ENCODE measurements around the gene RASAL3.
"Not testable (repeated sequence)": the region's sequence is repeated elsewhere in the genome, so short reads cannot be mapped to it uniquely, and the experiment has no call there.

Gene RASAL3

DNA sequence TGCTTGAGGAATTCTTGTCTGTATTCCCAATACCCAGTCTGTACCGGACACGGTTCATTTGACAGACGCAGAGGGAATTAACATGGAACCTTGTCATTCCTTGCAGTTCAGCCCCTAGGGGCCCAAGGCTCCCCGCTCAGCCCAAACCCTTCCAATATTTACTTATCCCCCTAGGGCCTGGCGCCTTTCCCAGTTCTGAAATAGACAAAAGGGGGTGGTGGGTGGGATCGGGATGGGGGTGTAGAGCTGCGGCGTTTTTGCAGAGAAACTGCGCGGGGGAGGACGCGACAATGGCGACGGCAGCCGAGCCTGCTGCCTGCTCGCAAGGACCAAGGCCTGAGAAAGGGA lies 46.1 kb downstream of the RASAL3 start (continued):
- TF ChIP-seq, protein P1, sequence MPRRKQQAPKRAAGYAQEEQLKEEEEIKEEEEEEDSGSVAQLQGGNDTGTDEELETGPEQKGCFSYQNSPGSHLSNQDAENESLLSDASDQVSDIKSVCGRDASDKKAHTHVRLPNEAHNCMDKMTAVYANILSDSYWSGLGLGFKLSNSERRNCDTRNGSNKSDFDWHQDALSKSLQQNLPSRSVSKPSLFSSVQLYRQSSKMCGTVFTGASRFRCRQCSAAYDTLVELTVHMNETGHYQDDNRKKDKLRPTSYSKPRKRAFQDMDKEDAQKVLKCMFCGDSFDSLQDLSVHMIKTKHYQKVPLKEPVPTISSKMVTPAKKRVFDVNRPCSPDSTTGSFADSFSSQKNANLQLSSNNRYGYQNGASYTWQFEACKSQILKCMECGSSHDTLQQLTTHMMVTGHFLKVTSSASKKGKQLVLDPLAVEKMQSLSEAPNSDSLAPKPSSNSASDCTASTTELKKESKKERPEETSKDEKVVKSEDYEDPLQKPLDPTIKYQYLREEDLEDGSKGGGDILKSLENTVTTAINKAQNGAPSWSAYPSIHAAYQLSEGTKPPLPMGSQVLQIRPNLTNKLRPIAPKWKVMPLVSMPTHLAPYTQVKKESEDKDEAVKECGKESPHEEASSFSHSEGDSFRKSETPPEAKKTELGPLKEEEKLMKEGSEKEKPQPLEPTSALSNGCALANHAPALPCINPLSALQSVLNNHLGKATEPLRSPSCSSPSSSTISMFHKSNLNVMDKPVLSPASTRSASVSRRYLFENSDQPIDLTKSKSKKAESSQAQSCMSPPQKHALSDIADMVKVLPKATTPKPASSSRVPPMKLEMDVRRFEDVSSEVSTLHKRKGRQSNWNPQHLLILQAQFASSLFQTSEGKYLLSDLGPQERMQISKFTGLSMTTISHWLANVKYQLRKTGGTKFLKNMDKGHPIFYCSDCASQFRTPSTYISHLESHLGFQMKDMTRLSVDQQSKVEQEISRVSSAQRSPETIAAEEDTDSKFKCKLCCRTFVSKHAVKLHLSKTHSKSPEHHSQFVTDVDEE (CRISPR knock-in tag; IDR thresholded peaks at IDR 0.05) = no peak
- TF ChIP-seq ARNTL (CRISPR knock-in tag; IDR thresholded peaks at IDR 0.05; ENCODE audit: borderline replicate concordance, low read depth) = no peak
- TF ChIP-seq ISL1 (CRISPR knock-in tag; IDR thresholded peaks at IDR 0.05) = no peak
- no peak for TF ChIP-seq TOX (CRISPR knock-in tag; IDR thresholded peaks at IDR 0.05; ENCODE audit: borderline replicate concordance)
- TF ChIP-seq ZNF565 (CRISPR knock-in tag; conservative IDR thresholded peaks at IDR 0.05; ENCODE audit: low read depth) = no peak
- TF ChIP-seq, protein P2, sequence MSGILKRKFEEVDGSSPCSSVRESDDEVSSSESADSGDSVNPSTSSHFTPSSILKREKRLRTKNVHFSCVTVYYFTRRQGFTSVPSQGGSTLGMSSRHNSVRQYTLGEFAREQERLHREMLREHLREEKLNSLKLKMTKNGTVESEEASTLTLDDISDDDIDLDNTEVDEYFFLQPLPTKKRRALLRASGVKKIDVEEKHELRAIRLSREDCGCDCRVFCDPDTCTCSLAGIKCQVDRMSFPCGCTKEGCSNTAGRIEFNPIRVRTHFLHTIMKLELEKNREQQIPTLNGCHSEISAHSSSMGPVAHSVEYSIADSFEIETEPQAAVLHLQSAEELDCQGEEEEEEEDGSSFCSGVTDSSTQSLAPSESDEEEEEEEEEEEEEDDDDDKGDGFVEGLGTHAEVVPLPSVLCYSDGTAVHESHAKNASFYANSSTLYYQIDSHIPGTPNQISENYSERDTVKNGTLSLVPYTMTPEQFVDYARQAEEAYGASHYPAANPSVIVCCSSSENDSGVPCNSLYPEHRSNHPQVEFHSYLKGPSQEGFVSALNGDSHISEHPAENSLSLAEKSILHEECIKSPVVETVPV (CRISPR knock-in tag; IDR thresholded peaks at IDR 0.05) = no peak
- no peak for TF ChIP-seq ZNF70 (CRISPR knock-in tag; IDR thresholded peaks at IDR 0.05)
- no peak for TF ChIP-seq ZNF8 (CRISPR knock-in tag; IDR thresholded peaks at IDR 0.05)
- no peak for TF ChIP-seq GLIS3 (CRISPR knock-in tag; IDR thresholded peaks at IDR 0.05)
- no peak for TF ChIP-seq ZC3H10 (CRISPR knock-in tag; IDR thresholded peaks at IDR 0.05)
- TF ChIP-seq SNAI2 (CRISPR knock-in tag; IDR thresholded peaks at IDR 0.05) = no peak

DNA sequence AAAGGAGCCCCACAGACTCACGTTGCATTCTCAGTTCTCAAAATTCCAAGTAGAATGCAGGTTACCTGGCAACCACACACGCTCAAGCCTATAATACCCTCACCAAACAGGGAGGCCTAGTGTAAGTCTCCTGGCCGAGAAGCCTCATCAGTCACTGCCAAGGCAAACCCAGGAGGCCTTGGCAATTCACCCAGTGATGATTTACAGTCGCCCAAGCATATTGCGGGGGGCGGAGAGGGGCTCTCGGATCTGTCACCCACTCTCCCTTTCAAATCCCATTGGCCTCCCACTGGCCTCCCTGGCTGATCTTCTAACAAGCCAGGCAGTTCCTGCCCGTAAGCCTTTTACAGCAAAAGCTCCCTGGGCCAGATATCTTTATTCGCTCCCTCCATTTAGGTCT lies 46.6 kb downstream of the RASAL3 start:
- ATAC-seq = no peak
- TF ChIP-seq ZNF565 (CRISPR knock-in tag; conservative IDR thresholded peaks at IDR 0.05; ENCODE audit: low read depth) (no peak), GLIS3 (CRISPR knock-in tag; IDR thresholded peaks at IDR 0.05) (no peak), PPARA (CRISPR knock-in tag; IDR thresholded peaks at IDR 0.05; ENCODE audit: borderline replicate concordance) (no peak), ARNTL (CRISPR knock-in tag; IDR thresholded peaks at IDR 0.05; ENCODE audit: borderline replicate concordance, low read depth) (no peak), RARB (CRISPR knock-in tag; IDR thresholded peaks at IDR 0.05) (no peak)
- TF ChIP-seq, protein P1 (CRISPR knock-in tag; IDR thresholded peaks at IDR 0.05) = no peak

DNA sequence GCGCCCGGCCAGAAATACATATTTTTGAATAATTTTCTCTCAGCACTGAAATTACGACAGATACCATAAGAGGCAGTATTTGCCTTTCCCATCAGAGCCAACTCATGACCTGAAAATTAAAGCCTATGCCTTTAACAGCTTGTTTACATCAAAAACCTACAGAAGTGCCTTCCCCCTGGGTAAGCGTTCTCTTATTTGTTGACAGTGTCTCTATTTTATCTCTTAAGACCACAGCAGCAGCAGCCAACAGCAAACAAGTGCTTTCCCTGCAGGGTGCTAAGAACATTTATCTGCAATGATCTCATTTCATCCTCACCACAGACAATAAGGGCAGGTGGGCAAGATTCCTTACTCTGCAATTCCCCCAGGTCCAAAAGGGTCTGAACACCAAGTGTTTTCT lies 51.5 kb downstream of the RASAL3 start:
- TF ChIP-seq ZFP3 (CRISPR knock-in tag; IDR thresholded peaks at IDR 0.05) (no peak), PPARA (CRISPR knock-in tag; IDR thresholded peaks at IDR 0.05; ENCODE audit: borderline replicate concordance) (no peak), CSDC2 (CRISPR knock-in tag; IDR thresholded peaks at IDR 0.05) (no peak), ESRRG (CRISPR knock-in tag; IDR thresholded peaks at IDR 0.05) (no peak), ZNF565 (CRISPR knock-in tag; conservative IDR thresholded peaks at IDR 0.05; ENCODE audit: low read depth) (no peak), TOX (CRISPR knock-in tag; IDR thresholded peaks at IDR 0.05; ENCODE audit: borderline replicate concordance) (no peak), OSR1 (CRISPR knock-in tag; IDR thresholded peaks at IDR 0.05) (no peak), GLIS3 (CRISPR knock-in tag; IDR thresholded peaks at IDR 0.05) (no peak), ZFP30 (CRISPR knock-in tag; IDR thresholded peaks at IDR 0.05) (no peak), ISL1 (CRISPR knock-in tag; IDR thresholded peaks at IDR 0.05) (no peak), RARB (CRISPR knock-in tag; IDR thresholded peaks at IDR 0.05) (no peak), ZC3H10 (CRISPR knock-in tag; IDR thresholded peaks at IDR 0.05) (no peak), ZNF70 (CRISPR knock-in tag; IDR thresholded peaks at IDR 0.05) (no peak), BACH2 (CRISPR knock-in tag; IDR thresholded peaks at IDR 0.05; ENCODE audit: borderline replicate concordance) (no peak)
- TF ChIP-seq, protein P3, sequence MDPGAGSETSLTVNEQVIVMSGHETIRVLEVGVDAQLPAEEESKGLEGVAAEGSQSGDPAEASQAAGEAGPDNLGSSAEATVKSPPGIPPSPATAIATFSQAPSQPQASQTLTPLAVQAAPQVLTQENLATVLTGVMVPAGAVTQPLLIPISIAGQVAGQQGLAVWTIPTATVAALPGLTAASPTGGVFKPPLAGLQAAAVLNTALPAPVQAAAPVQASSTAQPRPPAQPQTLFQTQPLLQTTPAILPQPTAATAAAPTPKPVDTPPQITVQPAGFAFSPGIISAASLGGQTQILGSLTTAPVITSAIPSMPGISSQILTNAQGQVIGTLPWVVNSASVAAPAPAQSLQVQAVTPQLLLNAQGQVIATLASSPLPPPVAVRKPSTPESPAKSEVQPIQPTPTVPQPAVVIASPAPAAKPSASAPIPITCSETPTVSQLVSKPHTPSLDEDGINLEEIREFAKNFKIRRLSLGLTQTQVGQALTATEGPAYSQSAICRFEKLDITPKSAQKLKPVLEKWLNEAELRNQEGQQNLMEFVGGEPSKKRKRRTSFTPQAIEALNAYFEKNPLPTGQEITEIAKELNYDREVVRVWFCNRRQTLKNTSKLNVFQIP (CRISPR knock-in tag; IDR thresholded peaks at IDR 0.05; ENCODE audit: borderline replicate concordance, low read depth) = no peak
- TF ChIP-seq, protein P2 (CRISPR knock-in tag; IDR thresholded peaks at IDR 0.05) = no peak
- TF ChIP-seq, protein P4, sequence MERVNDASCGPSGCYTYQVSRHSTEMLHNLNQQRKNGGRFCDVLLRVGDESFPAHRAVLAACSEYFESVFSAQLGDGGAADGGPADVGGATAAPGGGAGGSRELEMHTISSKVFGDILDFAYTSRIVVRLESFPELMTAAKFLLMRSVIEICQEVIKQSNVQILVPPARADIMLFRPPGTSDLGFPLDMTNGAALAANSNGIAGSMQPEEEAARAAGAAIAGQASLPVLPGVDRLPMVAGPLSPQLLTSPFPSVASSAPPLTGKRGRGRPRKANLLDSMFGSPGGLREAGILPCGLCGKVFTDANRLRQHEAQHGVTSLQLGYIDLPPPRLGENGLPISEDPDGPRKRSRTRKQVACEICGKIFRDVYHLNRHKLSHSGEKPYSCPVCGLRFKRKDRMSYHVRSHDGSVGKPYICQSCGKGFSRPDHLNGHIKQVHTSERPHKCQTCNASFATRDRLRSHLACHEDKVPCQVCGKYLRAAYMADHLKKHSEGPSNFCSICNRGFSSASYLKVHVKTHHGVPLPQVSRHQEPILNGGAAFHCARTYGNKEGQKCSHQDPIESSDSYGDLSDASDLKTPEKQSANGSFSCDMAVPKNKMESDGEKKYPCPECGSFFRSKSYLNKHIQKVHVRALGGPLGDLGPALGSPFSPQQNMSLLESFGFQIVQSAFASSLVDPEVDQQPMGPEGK (CRISPR knock-in tag; IDR thresholded peaks at IDR 0.05; ENCODE audit: borderline replicate concordance) = no peak
- TF ChIP-seq, protein P5, sequence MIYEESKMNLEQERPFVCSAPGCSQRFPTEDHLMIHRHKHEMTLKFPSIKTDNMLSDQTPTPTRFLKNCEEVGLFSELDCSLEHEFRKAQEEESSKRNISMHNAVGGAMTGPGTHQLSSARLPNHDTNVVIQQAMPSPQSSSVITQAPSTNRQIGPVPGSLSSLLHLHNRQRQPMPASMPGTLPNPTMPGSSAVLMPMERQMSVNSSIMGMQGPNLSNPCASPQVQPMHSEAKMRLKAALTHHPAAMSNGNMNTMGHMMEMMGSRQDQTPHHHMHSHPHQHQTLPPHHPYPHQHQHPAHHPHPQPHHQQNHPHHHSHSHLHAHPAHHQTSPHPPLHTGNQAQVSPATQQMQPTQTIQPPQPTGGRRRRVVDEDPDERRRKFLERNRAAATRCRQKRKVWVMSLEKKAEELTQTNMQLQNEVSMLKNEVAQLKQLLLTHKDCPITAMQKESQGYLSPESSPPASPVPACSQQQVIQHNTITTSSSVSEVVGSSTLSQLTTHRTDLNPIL (CRISPR knock-in tag; IDR thresholded peaks at IDR 0.05; ENCODE audit: low read depth) = no peak
- no peak for ATAC-seq

DNA sequence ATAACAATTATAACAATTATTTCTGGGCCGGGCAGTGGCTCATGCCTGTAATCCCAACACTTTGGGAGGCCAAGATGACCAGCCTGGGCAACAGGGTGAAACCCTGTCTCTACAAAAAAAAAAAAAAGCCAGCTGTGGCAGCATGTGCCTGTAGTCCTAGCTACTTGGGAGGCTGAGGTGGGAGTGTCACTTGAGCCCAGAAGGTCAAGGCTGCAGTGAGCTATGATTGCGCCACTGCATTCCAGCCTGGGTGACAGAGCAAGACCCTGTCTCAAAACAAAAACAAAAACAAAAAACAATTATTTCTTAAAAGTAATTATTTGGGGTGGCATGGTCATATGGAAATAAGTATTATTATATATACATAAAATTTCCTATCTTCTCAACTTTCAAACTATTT lies 53.0 kb downstream of the RASAL3 start:
- ATAC-seq = not testable (repeated sequence)
